Measurements from ENCODE around the gene POLG. TPM values are rescaled to one million over a fixed set of nuclear protein-coding genes. Genes with fewer than 3 reads are reported as not detected.
A peak's percentile ranks its signal among the peaks of the same experiment; 100 is the strongest.

POLG gene
- total RNA-seq, 3 donors from 2014 or later: 59.4 to 73.7 (median 66.0) TPM

DNA sequence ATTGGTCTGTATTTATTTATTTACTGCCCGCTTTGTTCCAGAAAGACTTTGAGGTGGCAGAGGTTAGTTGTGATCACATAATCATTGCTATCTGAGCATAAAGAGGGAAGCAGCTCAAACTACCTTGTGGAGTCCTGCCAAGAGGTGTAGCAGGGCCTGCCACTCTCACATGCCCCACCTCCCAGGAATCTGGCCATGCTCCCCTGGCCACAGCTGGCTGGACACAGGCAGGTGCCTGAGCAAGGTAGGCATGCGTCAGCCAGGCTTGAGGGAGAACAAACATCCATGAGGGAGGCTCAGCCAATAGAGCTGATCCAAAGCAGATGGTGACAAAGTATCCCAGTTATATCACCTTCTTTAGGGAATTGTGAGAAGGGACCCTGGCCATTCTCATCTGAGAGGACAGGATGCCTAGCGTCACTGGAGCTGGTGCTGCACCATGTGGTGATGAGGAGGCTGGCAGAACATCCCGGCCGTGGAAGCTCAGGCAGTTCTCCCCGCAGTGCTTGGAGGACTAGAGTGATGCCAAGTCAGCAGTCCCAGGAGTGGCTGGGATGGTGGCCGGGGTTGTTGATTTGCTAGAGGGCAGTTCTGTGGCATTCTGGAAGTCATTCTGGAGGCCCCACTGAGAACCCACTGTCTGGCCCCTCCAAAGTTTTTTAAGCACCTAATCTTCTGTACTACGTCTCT is 6.8 kb upstream of the POLG start:
- no peak for TF ChIP-seq CTCF (IDR thresholded peaks at IDR 0.05)
- ATAC-seq (peak; percentile 62), DNase-seq (no peak)
- Histone ChIP-seq H3K4me1 (ENCODE audit: low read depth) (no peaks in the 10 kb centered on the region), H3K36me3 (ENCODE audit: low read depth) (no peaks in the 10 kb centered on the region), H3K4me3 (no peak overlapping the region), H3K9me3 (no peaks in the 10 kb centered on the region)
- intact Hi-C loops (cut with DNase I, micrococcal nuclease): no loop called here

- intact Hi-C loops (cut with DNase I, micrococcal nuclease): no loop called here
- DNase-seq (no peak), ATAC-seq (no peak)
Observed at GRCh38 chr15:89340573-89340972, 5.9 kb upstream of the POLG start.

DNA sequence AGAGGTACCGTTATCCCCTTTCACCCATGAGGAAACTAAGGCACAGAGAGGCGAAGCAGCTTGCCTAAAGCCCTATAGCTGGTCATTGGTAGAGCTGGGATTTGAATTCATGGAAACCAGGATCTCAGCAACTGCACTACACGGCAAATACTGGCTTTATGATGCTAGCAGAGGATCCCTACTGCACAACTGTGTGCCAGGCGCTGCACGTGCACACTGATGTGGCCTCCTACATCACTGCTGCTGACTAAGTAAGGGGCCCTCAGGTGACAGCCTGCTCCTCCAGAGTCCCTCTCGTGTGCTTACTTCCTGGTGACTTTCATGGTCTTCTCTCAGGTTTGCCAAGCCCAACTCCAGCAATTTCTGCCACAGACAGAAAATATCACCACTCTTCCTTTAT is 3.4 kb upstream of the POLG start:
- ATAC-seq: no peak
- intact Hi-C loops (cut with DNase I, micrococcal nuclease): no loop called here
- no peak for TF ChIP-seq CTCF (IDR thresholded peaks at IDR 0.05)
- Histone ChIP-seq H3K4me1 (ENCODE audit: low read depth) (peaks cover 10% of the 10 kb centered on the region), H3K4me3 (no peak overlapping the region), H3K9me3 (no peaks in the 10 kb centered on the region), H3K36me3 (ENCODE audit: low read depth) (peaks cover 7% of the 10 kb centered on the region)
- no peak for DNase-seq

More at GRCh38 chr15:89340573-89340972, 5.9 kb upstream of the POLG start:
- Histone ChIP-seq H3K4me3 (no peak overlapping the region), H3K9me3 (no peaks in the 10 kb centered on the region), H3K4me1 (ENCODE audit: low read depth) (no peaks in the 10 kb centered on the region), H3K36me3 (ENCODE audit: low read depth) (no peaks in the 10 kb centered on the region)
- TF ChIP-seq CTCF (IDR thresholded peaks at IDR 0.05): no peak

GRCh38 chr15:89335298-89336041 is 846 bp upstream of the POLG start:
- Histone ChIP-seq H3K4me3 (no peak overlapping the region), H3K9me3 (no peaks in the 10 kb centered on the region), H3K36me3 (ENCODE audit: low read depth) (peaks cover 7% of the 10 kb centered on the region), H3K4me1 (ENCODE audit: low read depth) (peaks cover 36% of the 10 kb centered on the region)
- DNase-seq (peak in 2 of 3 donors; percentile 53 to 71), ATAC-seq (no peak)
- no peak for TF ChIP-seq CTCF (IDR thresholded peaks at IDR 0.05)
- intact Hi-C loops (cut with DNase I, micrococcal nuclease): no loop called here

- ATAC-seq: peak; percentile 5
Observed at GRCh38 chr15:89333959-89334509, 590 bp downstream of the POLG start.

More at GRCh38 chr15:89333959-89334509, 590 bp downstream of the POLG start:
- Histone ChIP-seq H3K36me3 (ENCODE audit: low read depth) (peaks cover 7% of the 10 kb centered on the region), H3K4me3 (peak overlapping the region; percentile 77), H3K9me3 (no peaks in the 10 kb centered on the region), H3K4me1 (ENCODE audit: low read depth) (peaks cover 50% of the 10 kb centered on the region)
- DNase-seq: no peak
- intact Hi-C loops (cut with DNase I, micrococcal nuclease): no loop called here
- no peak for TF ChIP-seq CTCF (IDR thresholded peaks at IDR 0.05)

Data from mucosa of descending colon (tissue), 3 donors.